NCI-H1417 treated with DMSO at 0.1 percent for 48 hours (cell line): Measurements from ENCODE around the gene LCNL1.

Experiments
- DNase-seq: peaks from one replicate; lab custom pipeline; 2025; lab: John Stamatoyannopoulos, UW

LCNL1 gene

DNA sequence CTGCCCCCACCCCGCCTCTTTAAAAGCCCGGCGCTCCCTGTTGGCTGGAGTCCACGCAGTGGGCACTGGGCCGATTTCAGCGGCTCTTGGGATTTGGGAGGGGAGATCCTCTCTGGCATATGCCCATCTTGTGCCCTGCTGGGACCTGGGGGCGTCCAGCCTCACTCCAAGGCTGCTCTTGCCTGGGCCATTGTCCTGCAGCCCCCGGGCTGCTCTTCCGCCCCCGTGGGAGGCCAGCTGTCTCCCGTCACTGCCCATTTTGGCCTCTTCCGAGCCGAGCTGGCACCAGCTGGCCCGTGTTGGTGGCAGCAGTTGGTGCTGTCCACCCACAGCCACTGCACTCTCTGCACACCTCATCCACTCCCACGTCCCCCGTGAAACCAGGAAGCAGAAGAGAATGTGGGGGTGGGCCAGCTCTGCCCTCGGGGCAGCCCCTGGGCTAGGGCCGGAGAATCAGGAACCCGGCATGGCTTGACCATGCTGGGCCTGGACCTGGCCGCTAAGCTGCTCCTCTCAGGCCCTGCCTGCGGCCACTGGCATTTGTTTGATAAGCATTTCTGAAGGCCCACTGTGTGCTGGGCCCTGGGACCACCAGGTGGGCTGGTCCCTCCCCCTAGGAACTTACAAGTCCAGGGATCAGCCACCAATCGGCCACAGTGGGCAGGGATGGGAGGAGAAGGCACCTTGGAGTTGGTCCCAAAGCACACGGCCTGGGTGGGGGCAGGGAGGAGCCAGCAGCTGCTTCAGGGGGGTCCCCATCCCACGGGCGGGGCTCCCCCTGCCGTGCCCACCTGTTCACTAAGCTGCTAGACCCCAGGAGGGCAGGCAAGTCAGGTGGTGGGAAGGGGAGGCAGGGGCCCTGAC is 35.5 kb upstream of the LCNL1 start:
- no peak for DNase-seq

DNA sequence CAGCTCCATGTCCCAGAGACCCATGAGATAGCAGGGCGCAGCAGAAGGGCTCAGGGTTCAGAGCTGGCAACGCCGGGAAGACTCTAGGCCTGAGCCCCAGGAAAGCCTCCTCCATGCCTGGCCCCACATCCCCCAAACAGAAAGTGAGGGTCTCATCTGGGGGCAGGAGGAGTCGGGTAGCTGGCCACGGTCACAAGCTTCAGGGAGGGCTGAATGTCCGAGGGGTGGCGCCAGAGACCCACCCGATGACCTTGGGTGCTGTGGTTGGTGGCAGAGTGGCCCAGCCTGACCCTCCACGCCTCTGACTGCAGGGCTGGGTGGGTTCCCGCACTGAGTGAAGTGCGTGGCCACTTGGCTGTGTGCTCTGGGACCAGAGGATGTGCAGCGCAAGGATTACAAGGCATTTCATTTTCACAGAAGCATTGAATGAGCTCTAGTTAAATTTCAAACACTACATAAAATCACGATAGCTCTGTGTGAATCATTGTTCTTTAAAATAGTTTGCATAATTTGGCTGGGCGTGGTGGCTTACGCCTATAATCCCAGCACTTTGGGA is 34.8 kb upstream of the LCNL1 start:
- no peak for DNase-seq

DNA sequence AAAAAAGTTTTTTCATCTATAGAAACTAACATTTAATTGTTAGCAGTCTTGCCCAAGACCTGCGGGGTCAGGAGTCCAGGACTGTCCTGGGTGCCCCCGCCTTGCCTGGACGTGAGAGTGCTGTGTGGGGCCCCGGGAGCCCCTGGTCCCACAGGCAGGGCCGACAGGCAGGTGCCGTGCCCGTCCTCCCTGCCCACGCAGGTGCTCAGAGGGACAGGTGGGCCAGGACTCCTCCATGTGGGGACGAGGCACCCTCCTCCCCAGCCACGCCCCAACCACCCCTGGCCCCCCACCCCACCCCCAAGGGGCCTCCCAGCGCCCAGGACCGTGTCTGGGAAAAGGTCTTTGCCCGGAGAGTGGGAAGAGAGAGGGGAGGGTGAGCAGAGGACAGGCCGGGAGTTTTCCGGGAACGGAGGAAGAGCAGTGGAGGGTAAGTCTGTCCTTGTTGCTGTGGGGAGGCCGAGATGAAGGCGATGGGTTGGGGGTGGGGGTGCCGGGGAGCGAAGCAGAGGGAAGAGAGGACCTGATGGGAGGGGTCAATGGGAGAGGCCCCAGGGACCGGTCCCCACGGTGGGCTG is 33.5 kb upstream of the LCNL1 start:
- DNase-seq: no peak

DNA sequence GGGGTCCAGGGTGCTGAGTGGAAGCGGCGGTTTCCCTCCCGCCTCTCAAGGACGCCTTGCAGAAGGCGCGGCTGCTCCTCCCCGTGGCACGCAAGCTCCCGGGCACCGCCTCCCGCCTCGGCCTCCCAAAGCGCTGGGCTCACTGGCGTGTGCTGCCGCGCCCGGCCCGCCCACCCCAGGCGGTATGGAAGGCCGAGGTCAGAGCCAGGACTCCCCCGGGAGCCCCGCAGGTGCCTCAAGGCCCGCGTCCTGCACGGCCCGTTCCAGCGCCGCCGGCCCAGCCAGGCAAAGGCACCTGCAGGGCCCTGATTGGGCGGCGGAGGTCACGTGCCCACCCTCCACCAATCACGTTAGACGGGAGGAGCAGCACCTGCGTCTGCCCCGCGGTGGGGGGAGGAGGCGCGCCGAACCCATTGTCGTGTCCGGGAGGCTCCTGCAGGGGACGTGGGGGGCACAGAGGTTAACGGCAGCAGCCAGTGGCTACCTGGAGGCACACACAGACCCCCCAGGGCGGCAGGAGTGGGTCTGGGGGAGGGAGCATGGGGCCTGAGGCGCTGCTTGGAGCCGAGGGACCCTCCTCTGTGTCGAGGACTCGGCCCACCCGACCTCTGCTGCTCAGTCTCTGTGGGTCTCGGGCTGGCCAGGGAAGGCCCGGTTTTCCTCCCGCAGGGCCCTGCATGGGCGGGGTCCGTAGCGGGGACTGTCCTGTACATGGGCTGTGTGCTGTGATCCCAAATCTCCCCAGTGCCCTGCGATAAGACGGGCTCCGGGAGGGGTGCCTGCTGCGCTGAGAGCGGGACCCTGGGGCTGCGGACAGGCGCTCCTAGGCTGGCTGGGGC is 32.8 kb upstream of the LCNL1 start:
- peak; percentile 77 for DNase-seq

DNA sequence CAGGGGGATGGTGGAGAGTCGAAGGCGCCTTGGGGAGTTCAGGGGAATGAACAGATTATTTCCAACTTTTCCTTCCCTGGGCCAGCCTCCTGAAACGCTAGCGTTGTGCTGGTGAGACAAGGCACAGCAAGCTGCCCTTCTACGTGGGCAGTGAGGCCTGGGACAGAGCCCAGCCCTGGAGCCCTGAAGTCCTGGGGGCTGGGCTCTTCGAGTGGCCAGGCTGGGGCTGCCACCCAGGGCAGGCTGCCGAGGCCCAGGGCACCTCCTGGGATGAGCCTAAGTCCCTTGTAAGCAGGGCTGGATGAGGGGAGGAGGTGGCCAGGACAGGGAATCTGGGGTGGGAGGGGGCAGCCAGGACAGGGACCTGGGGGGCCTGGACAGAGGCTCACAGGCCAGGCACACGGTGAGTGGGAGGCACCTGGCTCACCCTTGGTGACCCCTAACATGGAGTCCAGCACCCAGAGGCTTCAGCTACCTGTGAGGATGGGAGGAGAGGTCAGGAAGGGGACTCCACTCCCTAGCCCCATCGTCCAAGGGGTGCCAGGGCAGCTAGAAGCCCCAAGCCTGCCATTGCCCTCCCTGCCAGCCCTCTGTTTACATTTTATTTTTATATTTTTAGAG is 32.0 kb upstream of the LCNL1 start:
- DNase-seq: no peak

DNA sequence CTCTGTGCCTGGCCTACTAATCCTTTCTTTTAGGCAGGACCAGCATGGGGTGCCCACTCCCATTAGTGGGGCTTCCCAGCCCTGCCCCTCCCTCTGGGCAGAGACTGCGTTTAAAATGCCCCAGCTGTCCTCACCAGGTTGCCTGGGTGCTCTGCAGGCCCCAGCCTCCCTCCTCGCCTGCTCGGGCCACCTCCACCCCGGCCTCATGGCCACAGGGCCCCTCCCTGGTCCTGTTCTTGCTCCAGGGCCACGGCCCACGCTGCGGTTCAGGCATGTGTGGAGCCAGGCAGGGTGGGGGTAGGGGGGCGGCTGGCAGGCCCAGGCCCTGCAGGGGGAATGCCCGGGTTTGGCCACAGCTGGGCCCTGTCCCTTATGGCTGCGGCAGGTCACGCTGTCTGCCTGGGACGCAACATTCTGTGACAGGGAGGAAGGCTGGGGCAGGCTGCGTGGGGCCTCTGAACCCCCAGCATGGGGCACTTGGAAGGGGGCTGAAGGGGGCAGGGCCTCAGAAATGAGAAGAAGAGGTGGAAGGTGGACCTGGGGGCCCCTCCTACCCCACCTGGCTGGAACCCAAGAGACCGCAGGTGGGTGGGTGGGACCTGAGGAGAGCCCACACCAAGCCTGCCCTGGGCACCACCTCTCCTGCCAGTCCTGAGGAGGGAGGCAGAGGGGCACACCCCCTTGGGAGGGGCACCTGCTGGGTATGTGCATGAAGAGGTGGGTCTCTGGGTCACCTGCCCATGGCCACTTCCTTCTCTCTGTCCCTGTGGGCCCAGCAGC is 31.1 kb upstream of the LCNL1 start, which contains the start of gene LCN12:
TSS of gene LCN12 (plus strand) at position 733 of the 780 bp plus-strand sequence. CDS start 55 bp downstream, outside the sequence.
- no peak for DNase-seq

DNA sequence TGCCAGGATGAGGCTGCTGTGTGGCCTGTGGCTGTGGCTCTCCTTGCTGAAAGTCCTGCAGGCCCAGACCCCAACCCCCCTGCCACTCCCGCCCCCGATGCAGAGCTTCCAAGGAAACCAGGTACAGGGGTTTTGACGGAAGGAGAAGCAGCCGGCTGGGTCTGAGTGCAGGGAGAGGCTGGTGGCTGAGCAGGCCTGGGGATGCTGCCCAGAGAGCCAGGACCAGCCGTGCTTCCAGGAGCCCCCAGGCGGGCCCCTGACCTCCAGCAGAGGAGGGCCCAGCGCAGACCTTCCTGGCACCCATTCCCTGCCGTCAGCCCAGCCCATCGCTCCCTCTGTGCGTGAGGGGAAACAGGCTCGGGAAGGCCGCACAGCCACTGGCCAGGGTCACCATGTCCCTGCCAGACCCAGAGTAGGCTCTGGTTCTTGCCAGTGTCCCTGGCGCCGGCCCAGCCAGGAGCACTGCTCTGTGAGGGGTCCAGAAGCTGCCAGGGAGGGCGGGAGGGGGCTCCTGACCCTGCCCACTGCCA is 30.4 kb upstream of the LCNL1 start:
- no peak for DNase-seq

DNA sequence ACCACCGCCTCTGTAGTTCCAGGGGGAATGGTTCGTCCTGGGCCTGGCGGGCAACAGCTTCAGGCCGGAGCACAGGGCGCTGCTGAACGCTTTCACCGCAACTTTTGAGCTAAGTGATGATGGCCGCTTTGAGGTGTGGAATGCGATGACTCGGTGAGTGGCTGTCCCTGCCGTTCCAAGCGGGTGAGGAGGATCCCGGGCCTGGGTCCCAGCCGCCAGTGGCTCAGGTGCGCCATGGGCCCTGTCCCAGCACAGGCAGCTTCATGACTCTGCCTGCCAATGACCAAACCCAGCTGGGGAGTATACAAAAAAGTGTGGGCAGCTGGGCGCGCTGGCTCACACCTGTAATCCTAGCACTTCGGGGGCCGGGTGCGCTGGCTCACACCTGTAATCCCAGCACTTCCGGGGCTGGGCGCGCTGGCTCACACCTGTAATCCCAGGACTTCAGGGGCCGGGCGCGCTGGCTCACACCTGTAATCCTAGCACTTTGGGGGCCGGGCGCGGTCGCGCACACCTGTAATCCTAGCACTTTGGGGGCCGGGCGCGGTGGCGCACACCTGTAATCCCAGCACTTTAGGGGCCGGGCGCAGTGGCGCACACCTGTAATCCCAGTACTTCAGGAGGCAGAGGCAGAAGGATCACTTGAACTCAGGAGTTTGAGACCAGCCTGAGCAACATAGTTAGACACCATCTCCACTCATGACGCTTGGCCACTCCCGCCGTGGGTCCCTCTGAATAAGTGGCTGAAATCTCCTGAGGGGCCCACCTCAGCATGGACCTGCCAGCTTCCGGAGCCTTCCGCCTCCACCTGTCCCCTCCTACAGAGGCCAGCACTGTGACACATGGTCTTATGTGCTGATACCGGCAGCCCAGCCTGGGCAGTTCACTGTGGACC is 29.7 kb upstream of the LCNL1 start:
- no peak for DNase-seq

DNA sequence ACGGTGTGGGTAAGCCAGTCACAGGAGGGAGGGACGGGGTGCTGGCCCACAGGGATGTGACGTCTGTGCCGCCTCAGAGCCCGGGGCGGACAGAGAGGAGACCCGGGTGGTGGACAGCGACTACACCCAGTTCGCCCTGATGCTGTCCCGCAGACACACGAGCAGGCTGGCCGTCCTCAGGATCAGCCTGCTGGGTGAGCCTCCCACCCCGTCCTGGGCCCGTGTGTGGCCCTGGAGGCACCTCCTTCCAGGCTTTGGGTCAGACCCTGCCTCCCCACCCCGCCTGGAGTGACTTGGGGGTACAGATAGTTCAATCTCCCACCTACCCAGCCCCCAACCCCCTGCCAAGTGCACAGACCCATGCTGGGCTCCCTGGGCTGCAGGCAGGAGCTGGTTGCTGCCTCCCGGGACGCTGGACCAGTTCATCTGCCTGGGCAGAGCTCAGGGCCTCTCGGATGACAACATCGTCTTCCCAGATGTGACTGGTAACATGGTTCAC is 29.0 kb upstream of the LCNL1 start:
- no peak for DNase-seq

DNA sequence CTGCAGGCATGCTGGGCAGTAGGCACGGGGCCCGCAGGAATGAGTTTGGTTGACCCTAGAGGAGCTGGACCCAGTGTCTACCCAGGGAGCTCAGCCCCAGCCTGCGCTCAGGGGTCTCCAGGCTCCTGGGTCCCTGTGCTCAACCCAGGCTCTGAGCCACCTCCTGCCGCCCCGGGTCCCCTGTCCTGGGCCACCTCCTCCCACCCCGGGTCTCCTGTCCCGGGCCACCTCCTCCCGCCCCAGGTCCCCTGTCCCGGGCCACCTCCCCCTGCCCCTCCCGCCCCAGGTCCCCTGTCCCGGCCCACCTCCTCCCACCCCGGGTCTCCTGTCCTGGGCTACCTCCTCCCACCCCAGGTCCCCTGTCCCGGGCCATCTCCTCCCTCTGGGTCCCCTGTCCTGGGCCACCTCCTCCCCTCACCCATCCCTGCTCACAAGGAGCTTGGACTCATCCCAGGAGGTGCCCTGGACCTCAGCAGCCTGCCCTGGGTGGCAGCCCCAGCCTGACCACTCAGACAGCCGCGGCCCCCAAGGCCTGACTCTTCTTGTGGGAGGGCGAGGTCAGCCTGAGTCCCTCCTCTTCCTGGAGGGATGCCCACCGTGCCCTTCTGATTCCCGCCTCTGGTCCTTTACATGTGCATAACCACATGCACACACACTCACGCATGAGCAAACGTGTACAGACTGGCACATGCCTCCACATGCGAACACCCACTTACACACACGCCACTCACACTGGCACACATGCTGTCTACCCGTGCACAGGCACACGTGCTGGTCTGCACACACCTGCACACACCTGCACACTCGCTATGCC is 28.3 kb upstream of the LCNL1 start:
- no peak for DNase-seq

DNA sequence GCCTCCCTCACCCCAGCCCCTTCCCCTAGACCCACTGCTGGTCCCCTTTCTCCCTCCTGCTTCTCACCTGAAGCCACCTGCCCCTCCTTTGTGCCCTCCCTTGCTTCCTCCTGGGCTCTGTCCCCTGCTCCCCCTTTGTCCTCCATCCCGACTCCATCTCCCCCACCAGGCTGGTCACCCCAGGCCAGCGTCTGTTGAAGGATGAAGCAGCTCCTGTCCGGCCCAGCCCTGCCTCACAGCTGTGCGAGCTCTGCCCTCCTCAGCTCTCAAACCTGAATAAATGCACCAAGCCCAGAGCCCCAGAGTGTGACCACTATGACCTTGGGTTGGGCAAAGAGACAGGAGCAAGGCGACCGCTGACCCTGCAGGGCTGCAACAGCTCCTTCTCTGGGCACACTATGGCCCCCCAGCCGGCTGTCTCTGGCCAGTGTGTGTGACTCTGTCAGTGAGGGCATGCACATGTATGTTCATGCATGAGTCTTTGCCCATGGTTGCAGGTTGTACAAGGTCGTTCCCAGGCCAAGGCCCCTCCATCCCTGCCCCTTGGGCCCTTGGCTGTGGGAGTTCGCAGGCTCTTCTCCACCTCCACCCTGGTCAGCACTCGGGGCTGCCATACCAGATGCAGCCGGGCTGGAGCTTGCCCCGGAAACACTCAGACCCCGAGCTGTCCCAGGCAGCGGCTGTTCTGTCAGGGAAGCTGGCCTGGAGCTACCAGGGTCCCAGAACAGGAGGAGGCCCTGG is 27.4 kb upstream of the LCNL1 start:
- DNase-seq: no peak

DNA sequence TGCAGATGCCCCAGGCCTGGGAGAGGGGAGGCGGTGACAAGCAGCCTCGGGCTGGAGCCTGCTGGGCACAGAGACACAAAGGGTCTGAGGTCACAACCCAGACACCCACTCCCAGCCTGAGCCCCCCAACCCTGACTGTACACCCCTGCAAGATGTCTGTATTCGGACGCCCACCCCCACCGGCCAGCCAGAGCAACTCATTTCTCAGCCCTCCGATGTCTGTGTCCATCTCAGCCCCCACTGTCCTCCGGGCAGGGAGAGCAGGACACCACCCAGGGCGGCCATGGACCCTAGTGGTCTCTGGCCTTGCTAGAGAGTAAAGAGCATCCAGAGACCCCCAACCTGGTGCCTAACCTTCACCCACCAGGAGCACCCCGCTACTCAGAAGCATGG is 26.9 kb upstream of the LCNL1 start:
- no peak for DNase-seq

DNA sequence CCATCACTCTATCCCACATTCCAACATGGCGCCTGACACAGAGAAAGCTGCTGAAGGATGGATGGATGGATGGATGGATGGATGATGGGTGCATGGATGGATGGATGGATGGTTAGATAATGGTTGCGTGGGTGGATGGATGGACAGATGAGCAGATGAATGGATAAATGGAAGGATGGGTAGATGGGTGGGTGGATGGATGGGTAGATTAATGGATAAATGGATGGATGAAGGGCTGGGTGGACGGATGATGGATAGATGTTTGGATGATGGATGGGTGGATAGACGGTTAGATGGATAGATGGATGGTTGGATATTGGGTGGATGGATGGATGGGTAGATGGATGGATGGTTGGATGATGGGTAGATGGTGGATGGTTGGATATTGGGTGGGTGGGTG is 26.2 kb upstream of the LCNL1 start:
- no peak for DNase-seq

DNA sequence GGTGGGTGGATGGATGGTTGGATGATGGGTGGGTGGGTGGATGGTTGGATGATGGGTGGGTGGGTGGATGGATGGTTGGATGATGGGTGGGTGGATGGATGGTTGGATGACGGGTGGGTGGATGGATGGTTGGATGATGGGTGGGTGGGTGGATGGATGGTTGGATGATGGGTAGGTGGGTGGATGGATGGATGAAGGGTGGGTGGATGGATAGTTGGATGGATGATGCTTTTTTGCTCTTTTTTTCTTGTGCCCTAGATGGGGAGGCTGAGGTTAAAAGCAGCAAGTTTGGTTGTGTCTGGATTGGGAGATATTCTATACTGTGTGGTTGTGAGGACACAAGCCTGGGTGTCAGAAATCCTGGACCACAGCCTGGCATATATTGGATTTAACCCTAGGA is 25.3 kb upstream of the LCNL1 start:
- DNase-seq: no peak

DNA sequence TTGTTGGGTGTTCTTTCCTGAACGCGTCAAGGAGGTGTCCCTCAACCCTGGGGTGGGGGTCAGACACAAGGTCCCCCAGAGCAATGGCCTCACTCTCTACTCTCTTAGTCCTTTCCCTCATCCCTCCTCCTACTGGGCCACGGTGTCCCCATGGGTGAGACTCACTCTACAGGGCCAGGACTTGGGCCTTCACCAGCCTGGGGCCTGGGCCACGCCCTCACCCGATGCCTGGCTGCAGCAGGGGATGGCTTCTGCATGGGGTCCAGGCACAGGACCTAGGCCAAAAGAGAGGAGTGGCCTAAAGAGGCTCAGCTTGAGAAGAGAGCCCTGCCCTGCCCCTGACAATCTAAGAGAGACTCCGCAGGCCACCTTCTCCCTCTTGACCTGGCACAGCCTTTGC is 24.9 kb upstream of the LCNL1 start:
- DNase-seq: no peak

DNA sequence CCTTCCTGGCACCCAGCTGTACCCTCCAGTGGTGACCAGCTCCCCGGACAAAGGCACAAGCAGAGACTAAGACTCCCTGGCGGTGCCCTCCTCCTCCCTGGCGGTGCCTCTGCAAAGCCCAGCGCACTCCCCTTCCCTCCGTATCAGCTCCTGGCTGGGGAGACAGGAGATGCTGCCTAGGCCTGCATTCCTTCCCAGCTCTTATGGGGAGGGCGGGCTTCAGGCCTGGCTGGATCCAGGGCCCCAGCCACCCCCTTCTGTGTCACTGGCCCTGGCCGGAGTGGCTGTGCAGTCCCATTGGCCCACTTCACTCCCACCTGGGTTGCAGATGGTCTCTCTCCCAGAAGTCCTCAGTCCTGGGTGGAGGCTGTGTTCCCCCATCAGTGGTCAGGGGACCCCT is 24.3 kb upstream of the LCNL1 start:
- no peak for DNase-seq

DNA sequence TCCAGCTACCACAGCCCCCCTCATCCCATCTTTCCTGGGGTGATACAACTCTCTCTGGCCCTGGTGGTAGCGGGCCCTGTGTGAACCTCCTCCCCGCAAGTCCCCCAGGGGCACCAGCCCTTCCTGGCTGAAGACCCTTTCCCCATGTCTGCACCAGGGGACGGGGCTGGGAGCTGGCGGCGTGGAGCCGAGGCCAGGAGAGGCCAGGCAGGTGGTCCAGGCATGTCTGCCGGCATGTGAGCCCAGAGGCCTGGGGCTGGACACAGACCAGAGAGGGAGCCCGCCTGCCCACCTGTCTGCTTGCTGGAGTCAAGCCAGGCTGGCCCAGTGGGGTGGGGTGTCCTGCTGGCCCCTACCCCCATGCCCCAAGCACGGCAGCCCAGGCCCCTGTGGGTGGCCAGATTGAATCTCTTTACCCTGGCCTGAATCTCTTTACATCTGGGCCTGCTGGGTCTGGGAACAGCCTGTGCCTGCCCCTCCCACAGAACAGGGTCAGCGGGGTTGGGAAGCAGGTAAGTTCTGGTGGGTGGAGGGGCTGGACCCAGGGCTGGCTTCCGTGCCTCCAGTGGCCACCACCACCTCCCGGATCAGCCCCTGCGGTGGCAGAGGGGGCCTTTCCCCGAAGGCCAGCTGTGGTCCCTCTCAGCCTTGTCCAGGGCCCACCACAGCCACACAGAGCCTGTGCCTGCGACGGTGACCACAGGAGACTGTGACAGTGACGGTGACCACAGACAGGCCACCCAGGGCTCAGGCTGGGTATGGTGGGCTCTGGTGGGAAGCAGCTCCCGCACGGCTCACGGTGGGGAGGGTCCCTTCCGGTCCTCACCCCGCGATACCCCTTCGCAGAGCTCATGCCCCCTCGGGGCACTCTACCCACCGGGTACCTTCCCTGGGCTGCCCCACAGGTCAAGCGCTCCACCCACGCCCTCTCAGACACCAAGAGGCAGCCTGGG is 23.6 kb upstream of the LCNL1 start:
- DNase-seq: no peak
